ENCODE results near the gene ZNF438.
"Not testable (repeated sequence)": the region's sequence is repeated elsewhere in the genome, so short reads cannot be mapped to it uniquely, and the experiment has no call there.

Gene ZNF438

DNA sequence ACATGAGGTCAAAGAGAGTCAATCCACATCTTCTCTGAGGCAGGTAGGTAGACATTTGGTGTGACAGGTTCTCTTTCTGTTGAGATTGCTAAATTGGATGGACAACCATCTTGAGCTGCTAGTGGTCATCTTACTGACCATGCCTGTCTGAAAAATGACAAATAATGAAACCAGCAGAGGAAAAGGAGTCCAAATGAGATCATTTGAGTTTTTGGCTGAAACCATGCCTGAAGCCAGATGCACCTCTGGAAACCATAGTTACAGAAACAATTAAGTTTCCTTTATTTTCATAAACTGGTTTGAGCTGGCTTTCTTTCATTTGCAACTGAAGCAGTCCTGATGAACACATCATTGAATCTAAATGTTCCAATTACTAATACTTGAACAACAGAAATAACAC lies 100.6 kb downstream of the ZNF438 start:
- DNase-seq, result no peak

- no peak for DNase-seq
Observed at GRCh38 chr10:30929901-30930520, 101.7 kb downstream of the ZNF438 start.

DNA sequence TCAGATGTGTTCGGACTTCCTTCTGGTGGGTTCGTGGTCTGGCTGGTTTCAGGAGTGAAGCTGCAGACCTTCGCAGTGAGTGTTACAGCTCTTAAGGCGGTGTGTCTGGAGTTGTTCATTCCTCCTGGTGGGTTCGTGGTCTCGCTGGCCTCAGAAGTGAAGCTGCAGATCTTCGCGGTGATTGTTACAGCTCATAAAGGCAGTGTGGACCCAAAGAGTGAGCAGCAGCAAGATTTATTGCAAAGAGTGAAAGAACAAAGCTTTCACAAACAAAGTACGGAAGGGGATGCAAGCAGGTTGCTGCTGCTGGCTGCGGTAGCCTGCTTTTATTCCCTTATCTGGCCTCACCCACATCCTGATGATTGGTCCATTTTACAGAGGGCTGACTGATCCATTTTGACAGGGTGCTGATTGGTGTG lies 102.3 kb downstream of the ZNF438 start:
- DNase-seq, result not testable (repeated sequence)

DNA sequence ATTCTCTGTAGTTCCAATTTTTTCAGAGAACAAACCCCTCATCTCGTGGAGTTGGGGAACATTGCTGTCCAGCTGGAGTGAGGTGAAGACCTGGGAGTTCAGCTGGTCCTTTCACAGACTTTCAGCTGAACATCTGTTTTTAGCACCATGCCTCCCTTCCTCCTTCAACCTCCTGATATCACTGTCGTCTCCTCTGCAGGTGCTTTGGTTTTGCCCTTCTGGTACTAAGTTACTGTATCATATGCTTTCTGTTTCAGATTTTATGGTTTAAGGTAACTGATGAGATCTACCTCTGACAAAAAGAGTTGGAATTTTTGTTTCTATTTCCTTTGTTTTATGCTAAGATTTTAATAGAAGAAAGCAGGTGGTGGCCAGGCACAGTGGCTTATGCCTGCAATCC lies 102.9 kb downstream of the ZNF438 start:
- DNase-seq, result no peak

DNA sequence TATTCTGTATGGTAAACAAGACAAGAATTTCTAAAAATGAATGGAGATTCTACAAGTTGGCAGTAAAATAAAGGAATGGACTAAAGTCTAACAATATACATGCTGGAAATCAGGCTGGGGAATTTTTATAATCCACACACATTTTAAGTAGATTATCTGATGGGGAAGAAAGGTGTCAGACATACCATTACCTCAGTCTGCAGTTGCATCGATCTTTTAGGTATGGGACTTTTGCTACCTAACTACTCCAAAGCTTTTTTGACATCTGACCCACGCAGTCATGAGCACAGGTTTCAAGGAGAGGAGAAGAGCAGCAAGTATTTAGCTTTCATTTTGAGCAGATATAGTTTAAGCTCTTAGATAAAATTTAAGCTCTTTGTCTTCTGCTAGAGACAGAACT lies 113.0 kb downstream of the ZNF438 start:
- no peak for DNase-seq

DNA sequence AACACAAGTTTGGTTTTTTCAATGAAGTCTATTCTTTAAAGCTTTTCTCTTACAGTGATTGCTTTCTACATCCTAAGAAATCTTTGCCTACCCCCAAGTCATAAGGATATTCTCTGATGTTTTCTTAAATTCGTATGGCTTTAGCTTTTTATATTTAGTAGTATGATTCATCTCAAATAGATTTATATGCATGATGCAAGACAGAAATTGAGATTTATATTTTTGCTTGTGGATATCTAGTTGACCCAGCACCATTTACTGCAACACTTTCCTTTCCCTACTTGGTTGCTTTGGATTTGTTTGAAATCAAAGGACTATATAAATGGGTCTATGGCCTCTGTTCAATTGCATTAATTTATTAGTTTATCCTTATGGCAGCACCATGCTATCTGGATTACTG lies 113.9 kb downstream of the ZNF438 start:
- DNase-seq, result no peak

GRCh38 chr10:30917067-30917466 lies 114.6 kb downstream of the ZNF438 start:
- DNase-seq, result no peak

GRCh38 chr10:30915146-30915545 lies 116.5 kb downstream of the ZNF438 start:
- DNase-seq, result no peak

DNA sequence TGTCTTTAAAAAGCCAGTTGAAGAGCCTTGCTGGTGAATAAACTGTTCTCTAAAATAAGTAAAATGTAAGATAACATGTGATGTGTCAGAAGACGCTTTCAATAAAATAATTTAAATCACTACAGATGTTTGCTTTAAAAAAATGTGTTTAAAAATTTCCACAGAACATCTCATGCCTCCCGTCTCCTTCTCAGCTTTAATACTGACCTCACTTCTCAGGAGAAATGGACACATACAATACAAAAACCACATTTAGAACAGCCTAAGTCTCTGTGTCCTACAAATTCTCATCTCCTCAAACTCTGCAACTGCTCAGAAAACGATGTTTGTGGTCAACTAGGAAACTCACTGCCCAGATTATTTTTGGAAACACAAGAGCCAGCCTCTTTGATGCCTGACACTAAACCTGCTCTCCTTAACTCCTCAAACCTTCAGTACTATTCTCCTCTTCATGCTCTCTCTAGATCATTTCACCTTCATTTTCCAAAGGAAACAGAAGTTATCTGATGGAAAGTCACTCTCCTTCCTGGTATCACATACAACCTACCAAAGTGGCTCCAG lies 120.3 kb downstream of the ZNF438 start:
- no peak for DNase-seq

- DNase-seq, result no peak
Observed at GRCh38 chr10:30903397-30904138, 128.1 kb downstream of the ZNF438 start.

- no peak for DNase-seq
Observed at GRCh38 chr10:30902621-30903396, 128.9 kb downstream of the ZNF438 start.

DNA sequence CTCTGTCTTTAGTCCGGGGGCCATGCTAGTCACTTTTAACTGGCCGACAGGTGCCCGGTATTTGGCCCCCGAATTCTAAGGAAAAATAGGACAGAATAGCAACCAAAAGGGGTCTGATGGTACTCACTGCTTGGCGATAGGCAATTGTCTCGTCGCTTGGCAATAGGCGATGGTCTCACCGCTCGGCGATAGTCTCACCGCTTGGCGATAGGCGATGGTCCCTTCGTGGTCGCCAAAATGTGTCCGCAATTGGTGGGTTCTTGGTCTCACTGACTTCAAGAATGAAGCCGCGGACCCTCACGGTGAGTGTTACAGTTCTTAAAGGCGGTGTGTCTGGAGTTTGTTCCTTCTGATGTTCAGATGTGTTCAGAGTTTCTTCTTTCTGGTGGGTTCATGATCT lies 130.2 kb downstream of the ZNF438 start:
- not testable (repeated sequence) for DNase-seq

DNA sequence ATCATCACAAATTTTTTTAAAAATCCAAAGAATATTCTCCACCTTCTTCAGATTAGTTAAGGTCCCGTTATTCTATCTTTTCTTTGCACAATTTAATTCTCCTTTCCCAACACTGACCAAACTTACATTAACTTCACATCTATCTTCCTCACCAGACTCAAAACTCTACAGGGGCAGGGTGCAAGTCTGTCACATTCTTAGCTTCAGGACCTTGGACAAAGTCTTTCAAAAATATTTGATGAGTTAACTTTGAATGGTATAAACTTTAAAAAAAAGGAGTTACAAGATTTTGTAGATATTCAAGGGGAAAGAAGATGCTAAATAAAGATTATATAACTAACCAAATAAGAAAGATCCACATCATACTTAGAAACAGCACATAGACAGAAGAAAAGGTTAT lies 132.7 kb downstream of the ZNF438 start:
- no peak for DNase-seq

DNA sequence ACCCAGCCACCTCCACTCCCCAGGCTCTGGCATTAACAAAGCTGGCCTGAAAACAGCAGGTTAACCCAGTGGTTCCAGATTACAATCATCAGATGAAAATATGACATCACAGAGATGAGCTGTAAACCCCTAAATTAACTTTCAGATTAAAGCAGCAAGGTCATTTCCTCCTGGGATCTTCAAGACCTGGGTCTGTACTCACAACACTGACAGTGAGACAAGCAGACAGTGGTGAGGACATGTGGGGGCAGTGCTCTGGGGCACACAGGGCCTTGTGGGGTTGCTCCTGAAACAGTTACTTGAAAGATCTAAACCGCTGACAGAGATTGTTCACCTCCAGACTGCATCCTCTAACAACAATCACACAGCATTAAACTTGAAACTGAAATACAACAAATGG lies 134.1 kb downstream of the ZNF438 start:
- no peak for DNase-seq

DNA sequence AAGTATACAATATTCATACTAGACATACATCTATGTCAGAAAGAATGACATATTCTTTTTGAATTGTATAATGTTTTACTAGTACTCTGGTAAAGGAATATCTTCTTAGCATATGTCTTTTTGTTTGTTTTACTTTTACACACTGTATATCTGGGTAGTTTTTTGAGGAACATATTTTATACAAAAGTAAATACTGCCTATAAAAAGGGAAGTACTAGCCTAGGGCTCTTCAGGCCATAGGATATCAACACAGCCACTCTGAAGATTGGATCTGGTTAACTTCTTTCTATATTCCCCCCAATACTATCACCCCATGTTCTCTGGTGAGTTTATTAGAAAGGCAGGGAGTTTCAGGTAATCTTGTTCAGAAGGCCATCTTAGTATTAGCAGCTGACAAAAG lies 134.6 kb downstream of the ZNF438 start:
- no peak for DNase-seq

DNA sequence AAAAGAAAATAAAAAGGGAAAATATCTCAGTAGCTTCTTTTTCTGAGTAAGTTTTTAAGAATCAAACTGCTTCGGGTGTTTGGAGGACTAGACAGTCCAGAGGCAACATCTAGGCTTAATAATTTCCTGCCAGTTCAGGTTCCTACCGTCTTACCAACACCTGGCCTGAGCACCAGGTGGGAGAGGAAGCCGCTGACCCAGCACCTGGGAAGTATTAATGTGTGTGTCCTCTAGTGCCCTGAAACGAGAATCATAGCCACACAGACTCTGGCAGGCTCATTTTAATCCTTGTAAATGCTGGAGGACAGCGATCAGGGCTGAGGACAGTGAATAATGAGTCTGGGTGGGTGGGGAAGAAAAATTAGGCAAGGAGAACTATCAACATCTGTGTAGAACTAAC lies 137.4 kb downstream of the ZNF438 start:
- no peak for DNase-seq

- DNase-seq, result no peak
Observed at GRCh38 chr10:30893208-30893607, 138.5 kb downstream of the ZNF438 start.

DNA sequence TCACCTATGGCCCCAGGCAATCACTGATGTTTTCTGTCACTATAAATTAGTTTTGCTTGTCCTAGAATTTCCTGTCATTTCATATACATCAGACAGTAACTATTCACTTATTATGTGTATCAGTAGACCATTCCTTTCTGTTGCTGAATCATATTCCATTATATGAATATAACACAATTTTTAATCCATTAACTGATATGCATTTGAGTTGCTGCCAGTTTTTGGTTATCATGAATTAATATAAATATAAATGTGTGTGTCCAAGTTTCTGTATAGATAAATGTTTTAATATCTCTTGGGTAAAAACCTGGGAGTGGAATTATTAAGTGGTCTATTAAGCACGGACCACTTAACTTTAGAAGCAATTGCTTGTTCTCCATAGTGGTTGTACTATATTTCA lies 143.8 kb downstream of the ZNF438 start:
- no peak for DNase-seq

- no peak for DNase-seq
Observed at GRCh38 chr10:30885423-30885822, 146.2 kb downstream of the ZNF438 start.

- no peak for DNase-seq
Observed at GRCh38 chr10:30883751-30884150, 147.9 kb downstream of the ZNF438 start.

DNA sequence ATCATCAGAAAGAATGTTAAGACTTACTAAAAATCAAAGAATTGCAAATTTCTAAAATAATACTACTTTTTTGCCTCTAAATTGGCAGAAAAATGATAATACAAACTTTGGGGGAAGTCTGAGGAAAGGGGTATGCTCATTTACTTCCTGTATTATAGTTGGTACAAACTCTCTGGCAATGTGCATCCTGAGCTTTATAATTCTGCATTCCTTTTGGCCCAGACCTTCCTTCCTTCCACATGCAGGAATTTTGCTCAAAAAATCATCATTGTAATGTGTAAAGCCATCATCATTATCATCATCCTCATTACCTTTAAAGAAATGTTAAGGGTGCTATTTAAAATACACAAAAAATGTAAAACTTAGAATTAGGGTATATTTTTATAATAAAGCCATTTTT lies 148.5 kb downstream of the ZNF438 start:
- DNase-seq, result no peak

- DNase-seq, result no peak
Observed at GRCh38 chr10:30882281-30882680, 149.4 kb downstream of the ZNF438 start.

- DNase-seq, result no peak
Observed at GRCh38 chr10:30878920-30879319, 152.7 kb downstream of the ZNF438 start.

- DNase-seq, result no peak
Observed at GRCh38 chr10:30877111-30877510, 154.6 kb downstream of the ZNF438 start.

All from NCI-H1105 treated with DMSO at 0.1 percent for 48 hours (cell line).